ENCODE results near the gene SIRT2. TPM values are rescaled to one million over a fixed set of nuclear protein-coding genes. Genes with fewer than 3 reads are reported as not detected.

SIRT2 gene
- total RNA-seq, 1 donor from 2014 or later = 60.2 TPM

- DNase-seq (ENCODE audit: low spot score) = no peak
Observed at GRCh38 chr19:38920602-38921419, 21.4 kb upstream of the SIRT2 start.

GRCh38 chr19:38919837-38920601, 20.6 kb upstream of the SIRT2 start:
- no peak for DNase-seq (ENCODE audit: low spot score)

GRCh38 chr19:38918526-38918925, 19.1 kb upstream of the SIRT2 start:
- no peak for DNase-seq (ENCODE audit: low spot score)

- no peak for DNase-seq (ENCODE audit: low spot score)
Observed at GRCh38 chr19:38917921-38918491, 18.6 kb upstream of the SIRT2 start.

GRCh38 chr19:38917516-38917915, 18.1 kb upstream of the SIRT2 start:
- no peak for DNase-seq (ENCODE audit: low spot score)

GRCh38 chr19:38915329-38916321, 16.2 kb upstream of the SIRT2 start:
- no peak for DNase-seq (ENCODE audit: low spot score)

- no peak for DNase-seq (ENCODE audit: low spot score)
Observed at GRCh38 chr19:38913958-38914357, 14.5 kb upstream of the SIRT2 start.

GRCh38 chr19:38912600-38913514, 13.4 kb upstream of the SIRT2 start:
- no peak for DNase-seq (ENCODE audit: low spot score)

- no peak for DNase-seq (ENCODE audit: low spot score)
Observed at GRCh38 chr19:38911388-38912001, 12.1 kb upstream of the SIRT2 start.

GRCh38 chr19:38910488-38910887, 11.1 kb upstream of the SIRT2 start:
- no peak for DNase-seq (ENCODE audit: low spot score)

- DNase-seq (ENCODE audit: low spot score) = no peak
Observed at GRCh38 chr19:38908911-38909310, 9.5 kb upstream of the SIRT2 start.

- DNase-seq (ENCODE audit: low spot score) = no peak
Observed at GRCh38 chr19:38907670-38908069, 8.3 kb upstream of the SIRT2 start.

- DNase-seq (ENCODE audit: low spot score) = no peak
Observed at GRCh38 chr19:38907227-38907626, 7.8 kb upstream of the SIRT2 start.

GRCh38 chr19:38905620-38906019, 6.2 kb upstream of the SIRT2 start:
- no peak for DNase-seq (ENCODE audit: low spot score)

- DNase-seq (ENCODE audit: low spot score) = no peak
Observed at GRCh38 chr19:38904581-38905539, 5.4 kb upstream of the SIRT2 start.

- no peak for DNase-seq (ENCODE audit: low spot score)
Observed at GRCh38 chr19:38901683-38902082, 2.3 kb upstream of the SIRT2 start.

GRCh38 chr19:38900743-38901190, 1.3 kb upstream of the SIRT2 start:
- DNase-seq (ENCODE audit: low spot score) = no peak

- no peak for DNase-seq (ENCODE audit: low spot score)
Observed at GRCh38 chr19:38900202-38900629, 798 bp upstream of the SIRT2 start.

All from mesenteric fat pad (tissue), 1 donor.